Kidney (tissue), 14 donors: Measurements from ENCODE around the gene LYRM4. TPM values are rescaled to one million over a fixed set of nuclear protein-coding genes. Genes with fewer than 3 reads are reported as not detected.

Experiments
- DNase-seq, 5 donors: peaks; one replicate each; pipeline ENCODE4 v3.0.0-alpha.2; 2013 to 2020
- FAIRE-seq: peaks from 2 replicates; lab custom pipeline; 2012; peaks lifted over from hg19 to GRCh38; lab: Jason Lieb, UNC
- H3K27ac ChIP-seq, 2 donors: one replicate each; pipeline ENCODE4 v1.7.0; 2013; ENCODE audit warnings: low read depth in 2 of 2, low read length in 2 of 2, inconsistent platforms in 1 of 2
- H3K27me3 ChIP-seq: one replicate; pipeline ENCODE4 v1.7.1; 2013; ENCODE audit warnings: low read length, inconsistent platforms; ENCODE audit not compliant: control insufficient read depth, insufficient read depth
- H3K36me3 ChIP-seq, 3 donors: one replicate each; pipeline versions ENCODE4 v1.7.0 to v1.7.1; 2013; ENCODE audit warnings: low read length in 3 of 3, control low read depth in 1 of 3, inconsistent platforms in 1 of 3; ENCODE audit not compliant: insufficient read depth in 3 of 3, control insufficient read depth in 2 of 3
- H3K4me1 ChIP-seq, 3 donors: one replicate each; pipeline versions ENCODE4 v1.7.0 to v1.7.1; 2013; ENCODE audit warnings: low read length in 3 of 3, inconsistent platforms in 1 of 3, low read depth in 1 of 3; ENCODE audit not compliant: control insufficient read depth in 2 of 3, insufficient read depth in 2 of 3
- H3K4me3 ChIP-seq, 3 donors: one replicate each; pipeline versions ENCODE4 v1.7.0 to v1.8.1; 2013; ENCODE audit warnings: low read length in 3 of 3, control low read depth in 1 of 3, inconsistent platforms in 1 of 3
- H3K9ac ChIP-seq, 3 donors: one replicate each; pipeline versions ENCODE4 v1.7.0 to v1.7.1; 2013; ENCODE audit warnings: low read length in 3 of 3, control low read depth in 1 of 3, inconsistent platforms in 1 of 3
- H3K9me3 ChIP-seq, 3 donors: one replicate each; pipeline versions ENCODE4 v1.7.0 to v1.7.1; 2013; ENCODE audit warnings: low read length in 3 of 3, control low read depth in 1 of 3, inconsistent platforms in 1 of 3; ENCODE audit not compliant: control insufficient read depth in 2 of 3, insufficient read depth in 1 of 3
- intact Hi-C: fragments of 100-400 bp; cut with DNase I; formaldehyde crosslinking; loops from one replicate; pipeline ENCODE4 v1.11.1; 2022
- polyA plus RNA-seq: library from polyadenylated mRNA; stranded (reverse); fragments of 350-450 nt; fragmentation: Illumina TruSeq; extraction: RNeasy Lipid Tissue Mini Kit (QIAGEN cat#74804); gene quantifications from one replicate; pipeline ENCODE4 v1.2.3, GENCODE V29; 2014; ENCODE audit warnings: low read depth, low replicate concordance; ENCODE audit not compliant: insufficient read depth
- total RNA-seq: library from RNA; stranded (reverse); fragmentation: NEBNext Ultra II Directional; extraction: Animal tissue kit (Norgen Biotek cat#: 25700); gene quantifications from one replicate; pipeline ENCODE4 v1.2.1, GENCODE V29; 2021
- TF ChIP-seq, protein P1 (sequence below): IDR thresholded peaks from 3 replicates; pipeline ENCODE4 v1.5.1; 2012; ENCODE audit warnings: mild to moderate bottlenecking, moderate library complexity, borderline replicate concordance; ENCODE audit not compliant: insufficient read depth; ENCODE audit errors: extremely low read depth
- donor health status: control.
- donor health status: control.
- donor health status: control.
- donor health status: control.
- donor health status: control.
- donor health status: DM: yes; HTN: yes; CAD: no.
- donor health status: Normal renal cell carcinoma (clear cell type).

LYRM4 gene
- total and polyA plus RNA-seq, 2 donors from 2014 or later: 21.3 to 31.8 TPM

DNA sequence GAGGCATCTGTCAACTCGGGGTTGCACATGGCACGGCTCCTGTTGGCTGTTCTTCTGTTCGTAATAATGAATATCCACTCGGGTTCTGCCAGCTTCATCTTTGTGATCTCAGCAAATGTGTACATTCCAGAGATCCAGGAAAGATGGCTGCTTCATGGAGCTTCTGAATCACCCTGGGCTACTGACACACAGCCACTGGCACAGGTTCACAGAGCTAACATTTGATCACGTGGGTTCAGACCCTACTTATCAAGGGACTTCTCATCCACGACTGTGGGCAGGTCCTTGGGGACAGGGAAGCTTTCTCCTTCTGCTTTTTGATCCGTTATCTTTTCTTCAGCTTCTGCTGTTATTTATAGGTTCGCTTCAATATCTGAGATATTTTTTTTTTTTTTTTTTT, 157.5 kb downstream of the LYRM4 start:
- no peaks in the 10 kb centered on the region for H3K9me3 ChIP-seq
- no peaks in the 10 kb centered on the region for H3K4me1 ChIP-seq
- no peaks in the 10 kb centered on the region for H3K27me3 ChIP-seq
- no peaks in the 10 kb centered on the region for H3K36me3 ChIP-seq
- no peak overlapping the region for H3K4me3 ChIP-seq
- H3K9ac ChIP-seq: no peak overlapping the region
- TF ChIP-seq, protein P1, sequence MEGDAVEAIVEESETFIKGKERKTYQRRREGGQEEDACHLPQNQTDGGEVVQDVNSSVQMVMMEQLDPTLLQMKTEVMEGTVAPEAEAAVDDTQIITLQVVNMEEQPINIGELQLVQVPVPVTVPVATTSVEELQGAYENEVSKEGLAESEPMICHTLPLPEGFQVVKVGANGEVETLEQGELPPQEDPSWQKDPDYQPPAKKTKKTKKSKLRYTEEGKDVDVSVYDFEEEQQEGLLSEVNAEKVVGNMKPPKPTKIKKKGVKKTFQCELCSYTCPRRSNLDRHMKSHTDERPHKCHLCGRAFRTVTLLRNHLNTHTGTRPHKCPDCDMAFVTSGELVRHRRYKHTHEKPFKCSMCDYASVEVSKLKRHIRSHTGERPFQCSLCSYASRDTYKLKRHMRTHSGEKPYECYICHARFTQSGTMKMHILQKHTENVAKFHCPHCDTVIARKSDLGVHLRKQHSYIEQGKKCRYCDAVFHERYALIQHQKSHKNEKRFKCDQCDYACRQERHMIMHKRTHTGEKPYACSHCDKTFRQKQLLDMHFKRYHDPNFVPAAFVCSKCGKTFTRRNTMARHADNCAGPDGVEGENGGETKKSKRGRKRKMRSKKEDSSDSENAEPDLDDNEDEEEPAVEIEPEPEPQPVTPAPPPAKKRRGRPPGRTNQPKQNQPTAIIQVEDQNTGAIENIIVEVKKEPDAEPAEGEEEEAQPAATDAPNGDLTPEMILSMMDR: no peak
- H3K27ac ChIP-seq: no peak overlapping the region
- FAIRE-seq (no peak), DNase-seq (no peak)
- intact Hi-C loops: no loop called here

GRCh38 chr6:5102267-5102970, 158.3 kb downstream of the LYRM4 start:
- intact Hi-C loops: no loop called here
- Histone ChIP-seq H3K9me3 (no peaks in the 10 kb centered on the region), H3K9ac (no peak overlapping the region), H3K27me3 (no peaks in the 10 kb centered on the region), H3K4me1 (no peaks in the 10 kb centered on the region), H3K4me3 (no peak overlapping the region), H3K27ac (no peak overlapping the region), H3K36me3 (no peaks in the 10 kb centered on the region)
- TF ChIP-seq, protein P1: no peak
- FAIRE-seq (no peak), DNase-seq (no peak)

DNA sequence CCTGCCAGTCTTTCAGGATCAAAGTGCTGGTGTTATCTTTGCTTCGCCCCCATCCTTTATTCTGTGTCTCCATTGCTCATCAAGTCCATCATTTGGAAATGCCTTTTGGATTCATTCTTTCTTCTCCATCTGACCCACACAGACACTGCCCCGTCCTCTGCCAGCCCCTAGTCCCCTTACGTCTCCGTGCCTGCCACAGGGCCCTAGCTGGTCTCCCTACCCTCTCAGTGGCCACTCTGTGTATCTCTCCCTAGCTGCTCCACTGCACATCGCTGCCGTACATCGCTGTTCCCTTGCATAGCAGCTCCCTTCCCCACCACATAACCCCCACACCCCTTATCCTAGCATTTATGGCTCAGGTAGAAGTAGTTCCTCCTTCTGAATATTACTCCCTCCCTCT, 159.9 kb downstream of the LYRM4 start:
- H3K9ac ChIP-seq: no peak overlapping the region
- FAIRE-seq (no peak), DNase-seq (no peak)
- H3K27ac ChIP-seq: no peak overlapping the region
- intact Hi-C loops: no loop called here
- H3K4me3 ChIP-seq: no peak overlapping the region
- H3K36me3 ChIP-seq: no peaks in the 10 kb centered on the region
- H3K27me3 ChIP-seq: no peaks in the 10 kb centered on the region
- H3K9me3 ChIP-seq: no peaks in the 10 kb centered on the region
- TF ChIP-seq, protein P1: no peak
- H3K4me1 ChIP-seq: no peaks in the 10 kb centered on the region

DNA sequence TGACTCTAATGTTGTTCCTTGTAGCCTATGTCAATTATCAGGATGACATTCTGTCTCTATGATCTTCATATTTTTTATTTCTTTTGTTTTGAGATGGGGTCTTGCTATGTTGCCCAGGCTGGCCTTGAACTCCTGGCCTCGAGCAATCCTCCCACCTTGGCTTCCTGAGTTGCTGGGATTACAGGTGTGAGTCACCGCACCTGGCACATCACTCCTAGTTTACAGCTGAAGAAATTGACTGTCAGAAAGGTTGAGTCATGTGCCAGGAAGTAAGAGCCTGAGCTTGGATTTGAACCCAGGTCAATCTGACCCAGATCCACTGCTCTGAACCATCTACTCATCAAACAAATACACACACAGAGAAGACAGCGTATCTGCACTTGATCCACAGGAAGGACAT, 161.2 kb downstream of the LYRM4 start:
- FAIRE-seq: no peak
- H3K9me3 ChIP-seq: no peaks in the 10 kb centered on the region
- H3K27ac ChIP-seq: no peak overlapping the region
- no peak overlapping the region for H3K9ac ChIP-seq
- intact Hi-C loops: no loop called here
- TF ChIP-seq, protein P1: no peak
- H3K36me3 ChIP-seq: no peaks in the 10 kb centered on the region
- no peak overlapping the region for H3K4me3 ChIP-seq
- no peak for DNase-seq
- no peaks in the 10 kb centered on the region for H3K27me3 ChIP-seq
- H3K4me1 ChIP-seq: no peaks in the 10 kb centered on the region
